ENCODE measurements around the gene LY6G6D. TPM values are rescaled to one million over a fixed set of nuclear protein-coding genes. Genes with fewer than 3 reads are reported as not detected.

The LY6G6D gene
- total and polyA plus RNA-seq, 2 donors (not counting 1 experiment from before 2014, with no cell fraction given) = not detected

GRCh38 chr6:31767096-31767645 is 52.0 kb downstream of the LY6G6D start:
- CTCF ChIA-PET = interaction anchor here (4.5 kb wide), 1 partner anchor 29 kb away, joined by 51 read pairs; the partner anchor contains the start of genes CLIC1 and MSH5
- no peak for DNase-seq
- no peak overlapping the region for H2AFZ ChIP-seq (ENCODE audit: insufficient read depth, low read depth, low read length, poor library complexity, severe bottlenecking)
- H3K27me3 ChIP-seq (replicated peaks in 1 of 4; ENCODE audit: control extremely low read depth in 1 of 4, control insufficient read depth in 3 of 4, insufficient read depth in 4 of 4, low read length in 3 of 4) = no peaks in the 10 kb centered on the region
- TF ChIP-seq EZH2 (IDR thresholded peaks at IDR 0.05; ENCODE audit: borderline replicate concordance, insufficient read depth, low read depth, low read length, poor library complexity, severe bottlenecking) = no peak
- TF ChIP-seq CTCF (IDR thresholded peaks at IDR 0.05) = no peak
- H3K27ac ChIP-seq (ENCODE audit: low read length in 2 of 2) = no peak overlapping the region
- peaks cover 0 to 3% of the 10 kb centered on the region in 2 experiments for H3K36me3 ChIP-seq (replicated peaks in 1 of 2; ENCODE audit: control extremely low read depth in 1 of 2, control insufficient read depth in 1 of 2, extremely low read depth in 1 of 2, insufficient read depth in 2 of 2, low read length in 1 of 2)
- Mint-ChIP-seq H3K27me3 (no peaks in the 10 kb centered on the region), H3K9me3 (ENCODE audit: insufficient read depth) (no peaks in the 10 kb centered on the region), H3K27ac (no peak overlapping the region), H3K4me1 (peaks cover 9% of the 10 kb centered on the region), H3K4me3 (no peak overlapping the region)
- no peak overlapping the region for H3K4me3 ChIP-seq (ENCODE audit: control extremely low read depth in 1 of 5, extremely low read depth in 1 of 5, insufficient read depth in 1 of 5, low read depth in 2 of 5, low read length in 4 of 5)
- H3K4me1 ChIP-seq (ENCODE audit: control insufficient read depth in 2 of 2, insufficient read depth in 2 of 2, low read length in 2 of 2) = peaks cover 0 to 2% of the 10 kb centered on the region in 2 donors
- H3K4me2 ChIP-seq (replicated peaks; ENCODE audit: low read depth, low read length, poor library complexity, severe bottlenecking) = no peak overlapping the region
- POLR2A ChIA-PET = interaction anchor here (0.5 kb wide), 1 partner anchor 1557 kb away, joined by 4 read pairs; no protein-coding TSS in a partner anchor
- no peaks in the 10 kb centered on the region for H3K79me2 ChIP-seq (ENCODE audit: control insufficient read depth, insufficient read depth, low read length)
- ATAC-seq (ENCODE audit: low read depth) = no peak
- 100% methylated on average over 3 of the region's 6 CpGs for WGBS (ENCODE audit: insufficient coverage)
- H4K20me1 ChIP-seq (ENCODE audit: control insufficient read depth, insufficient read depth, low read length, poor library complexity, severe bottlenecking) = no peaks in the 10 kb centered on the region
- H3K9me3 ChIP-seq (ENCODE audit: control extremely low read depth in 1 of 3, control insufficient read depth in 2 of 3, insufficient read depth in 1 of 3, low read length in 2 of 3) = no peaks in the 10 kb centered on the region
- no peak overlapping the region for H3K9ac ChIP-seq (ENCODE audit: low read length)
- intact Hi-C loops (cut with micrococcal nuclease) = no loop called here

Small RNAs within 50 kb of the gene (small RNA-seq; reads per million reads assigned to genes)
- gene LY6G6D (ENCODE audit: insufficient read length, low read depth, low replicate concordance) (not detected), gene MIR4646 (ENCODE audit: insufficient read length, low read depth, low replicate concordance) (not detected), gene MSH5-SAPCD1 (ENCODE audit: insufficient read length, low read depth, low replicate concordance) (not detected), gene RNU6-850P (ENCODE audit: insufficient read length, low read depth, low replicate concordance) (not detected), gene SAPCD1 (ENCODE audit: insufficient read length, low read depth, low replicate concordance) (not detected)

Other genes with a start within 250 kb of the LY6G6D start
Only the 30 nearest of the 41 such genes appear.
- 5.6 and 8.8 TPM in 2 replicates for gene LTA, start 143.1 kb upstream of the LY6G6D start, total RNA-seq
- gene LTA, start 143.1 kb upstream of the LY6G6D start, polyA plus RNA-seq = 8.4 and 8.6 TPM in 2 replicates
- 22.2 and 22.6 TPM in 2 replicates for gene TNF, start 139.8 kb upstream of the LY6G6D start, total RNA-seq
- 15.6 and 21.9 TPM in 2 replicates for gene TNF, start 139.8 kb upstream of the LY6G6D start, polyA plus RNA-seq
- gene LTB, start 132.9 kb upstream of the LY6G6D start, total RNA-seq = 473 and 488 TPM in 2 replicates
- gene LTB, start 132.9 kb upstream of the LY6G6D start, polyA plus RNA-seq = 832 and 938 TPM in 2 replicates
- gene LST1, start 129.1 kb upstream of the LY6G6D start, total RNA-seq = 7.4 and 9.5 TPM in 2 replicates
- gene LST1, start 129.1 kb upstream of the LY6G6D start, polyA plus RNA-seq = 29.4 and 30.5 TPM in 2 replicates
- 24.7 and 28.5 TPM in 2 replicates for gene NCR3, start 122.3 kb upstream of the LY6G6D start, total RNA-seq
- 52.2 and 52.5 TPM in 2 replicates for gene NCR3, start 122.3 kb upstream of the LY6G6D start, polyA plus RNA-seq
- gene AIF1, start 100.1 kb upstream of the LY6G6D start, total RNA-seq = 1.3 and 1.5 TPM in 2 replicates
- gene AIF1, start 100.1 kb upstream of the LY6G6D start, polyA plus RNA-seq = 4.7 and 7.5 TPM in 2 replicates
- gene PRRC2A, start 94.6 kb upstream of the LY6G6D start, total RNA-seq = 265 and 278 TPM in 2 replicates
- 152 and 153 TPM in 2 replicates for gene PRRC2A, start 94.6 kb upstream of the LY6G6D start, polyA plus RNA-seq
- 345 and 348 TPM in 2 replicates for gene BAG6, start 62.7 kb upstream of the LY6G6D start, total RNA-seq
- 252 and 276 TPM in 2 replicates for gene BAG6, start 62.7 kb upstream of the LY6G6D start, polyA plus RNA-seq
- 2.6 and 3.6 TPM in 2 replicates for gene APOM, start 59.5 kb upstream of the LY6G6D start, total RNA-seq
- 11.6 and 11.9 TPM in 2 replicates for gene APOM, start 59.5 kb upstream of the LY6G6D start, polyA plus RNA-seq
- 34.0 and 35.1 TPM in 2 replicates for gene C6orf47, start 54.6 kb upstream of the LY6G6D start, total RNA-seq
- gene C6orf47, start 54.6 kb upstream of the LY6G6D start, polyA plus RNA-seq = 5.8 and 7.6 TPM in 2 replicates
- gene GPANK1, start 50.4 kb upstream of the LY6G6D start, total RNA-seq = 24.2 and 24.3 TPM in 2 replicates
- 18.3 and 22.6 TPM in 2 replicates for gene GPANK1, start 50.4 kb upstream of the LY6G6D start, polyA plus RNA-seq
- 141 and 146 TPM in 2 replicates for gene CSNK2B, start 49.3 kb upstream of the LY6G6D start, total RNA-seq
- gene CSNK2B, start 49.3 kb upstream of the LY6G6D start, polyA plus RNA-seq = 124 and 142 TPM in 2 replicates
- 42.3 and 44.2 TPM in 2 replicates for gene LY6G5B, start 45.4 kb upstream of the LY6G6D start, total RNA-seq
- 25.2 and 28.4 TPM in 2 replicates for gene LY6G5B, start 45.4 kb upstream of the LY6G6D start, polyA plus RNA-seq
- gene LY6G5C, start 34.3 kb upstream of the LY6G6D start, total RNA-seq = 0.76 and 2.1 TPM in 2 replicates
- 0.40 and 3.4 TPM in 2 replicates for gene LY6G5C, start 34.3 kb upstream of the LY6G6D start, polyA plus RNA-seq
- 78.3 and 90.3 TPM in 2 replicates for gene ABHD16A, start 12.0 kb upstream of the LY6G6D start, total RNA-seq
- 97.5 and 97.6 TPM in 2 replicates for gene ABHD16A, start 12.0 kb upstream of the LY6G6D start, polyA plus RNA-seq
- not detected in 2 replicates for gene LY6G6F, start 8.5 kb upstream of the LY6G6D start, total RNA-seq
- 0.32 TPM in 1 of 2 replicates, not detected in the other for gene LY6G6F, start 8.5 kb upstream of the LY6G6D start, polyA plus RNA-seq
- gene LY6G6C, start 6.4 kb downstream of the LY6G6D start, total RNA-seq = not detected in 2 replicates
- gene LY6G6C, start 6.4 kb downstream of the LY6G6D start, polyA plus RNA-seq = 0.13 and 0.30 TPM in 2 replicates
- gene MPIG6B, start 8.0 kb downstream of the LY6G6D start, total RNA-seq = 0.24 and 0.54 TPM in 2 replicates
- 1.6 and 4.8 TPM in 2 replicates for gene MPIG6B, start 8.0 kb downstream of the LY6G6D start, polyA plus RNA-seq
- 51.1 and 59.2 TPM in 2 replicates for gene DDAH2, start 14.0 kb downstream of the LY6G6D start, total RNA-seq
- gene DDAH2, start 14.0 kb downstream of the LY6G6D start, polyA plus RNA-seq = 64.7 and 87.2 TPM in 2 replicates
- 216 and 221 TPM in 2 replicates for gene CLIC1, start 21.2 kb downstream of the LY6G6D start, total RNA-seq
- 178 and 290 TPM in 2 replicates for gene CLIC1, start 21.2 kb downstream of the LY6G6D start, polyA plus RNA-seq
- gene MSH5, start 24.7 kb downstream of the LY6G6D start, total RNA-seq = 49.9 and 50.1 TPM in 2 replicates
- gene MSH5, start 24.7 kb downstream of the LY6G6D start, polyA plus RNA-seq = 51.6 and 64.7 TPM in 2 replicates
- gene SAPCD1, start 47.3 kb downstream of the LY6G6D start, total RNA-seq = 11.1 and 12.9 TPM in 2 replicates
- gene SAPCD1, start 47.3 kb downstream of the LY6G6D start, polyA plus RNA-seq = 12.9 and 21.5 TPM in 2 replicates
- 5.2 and 5.6 TPM in 2 replicates for gene VWA7, start 62.0 kb downstream of the LY6G6D start, total RNA-seq
- 3.2 and 6.0 TPM in 2 replicates for gene VWA7, start 62.0 kb downstream of the LY6G6D start, polyA plus RNA-seq
- 47.4 and 52.3 TPM in 2 replicates for gene VARS1, start 80.4 kb downstream of the LY6G6D start, total RNA-seq
- gene VARS1, start 80.4 kb downstream of the LY6G6D start, polyA plus RNA-seq = 54.8 and 66.8 TPM in 2 replicates
- 45.3 and 52.4 TPM in 2 replicates for gene LSM2, start 91.6 kb downstream of the LY6G6D start, total RNA-seq
- 37.7 and 57.4 TPM in 2 replicates for gene LSM2, start 91.6 kb downstream of the LY6G6D start, polyA plus RNA-seq
- gene HSPA1L, start 99.9 kb downstream of the LY6G6D start, total RNA-seq = 2.0 and 2.4 TPM in 2 replicates
- 0.49 and 0.81 TPM in 2 replicates for gene HSPA1L, start 99.9 kb downstream of the LY6G6D start, polyA plus RNA-seq
- 58.8 and 61.2 TPM in 2 replicates for gene HSPA1A, start 100.2 kb downstream of the LY6G6D start, total RNA-seq
- 63.3 and 129 TPM in 2 replicates for gene HSPA1A, start 100.2 kb downstream of the LY6G6D start, polyA plus RNA-seq
- 79.2 and 89.9 TPM in 2 replicates for gene HSPA1B, start 112.4 kb downstream of the LY6G6D start, total RNA-seq
- 86.8 and 145 TPM in 2 replicates for gene HSPA1B, start 112.4 kb downstream of the LY6G6D start, polyA plus RNA-seq
- gene NEU1, start 147.5 kb downstream of the LY6G6D start, total RNA-seq = 25.3 and 26.0 TPM in 2 replicates
- 35.1 and 47.2 TPM in 2 replicates for gene NEU1, start 147.5 kb downstream of the LY6G6D start, polyA plus RNA-seq
- not detected in 2 replicates for gene SLC44A4, start 163.6 kb downstream of the LY6G6D start, total RNA-seq
- gene SLC44A4, start 163.6 kb downstream of the LY6G6D start, polyA plus RNA-seq = not detected in 2 replicates